ENCODE measurements around the gene PTCD1. TPM values are rescaled to one million over a fixed set of nuclear protein-coding genes. Genes with fewer than 3 reads are reported as not detected.

The PTCD1 gene
- total and polyA plus RNA-seq, 4 donors = 2.8 to 6.8 (median 3.9) TPM

DNA sequence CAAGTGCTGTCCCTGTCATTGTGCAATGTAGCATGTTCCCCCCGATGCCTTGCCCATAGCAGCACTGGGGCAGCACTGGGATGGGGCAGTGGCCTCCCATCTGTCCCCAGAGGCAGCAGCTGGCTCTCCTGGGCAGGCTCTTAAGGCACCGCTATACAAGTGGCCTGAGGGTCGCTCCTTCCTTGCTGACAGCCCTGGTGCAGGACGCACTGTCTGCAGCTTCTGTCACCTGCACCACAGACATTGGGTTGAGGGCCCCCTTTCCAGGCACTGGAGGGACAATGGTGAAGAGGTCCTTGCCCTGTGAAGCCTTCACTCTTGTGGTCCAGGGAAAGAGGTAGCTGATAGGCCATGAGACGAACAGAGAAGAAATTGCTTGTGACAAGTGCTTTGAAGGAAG lies 10.7 kb upstream of the PTCD1 start:
- no peaks in the 10 kb centered on the region for H3K4me1 ChIP-seq (ENCODE audit: control insufficient read depth in 5 of 5, insufficient read depth in 5 of 5, low read length in 5 of 5)
- H3K9ac ChIP-seq (ENCODE audit: insufficient read depth in 1 of 2, low read length in 2 of 2) = no peak overlapping the region
- no peak overlapping the region for H3K4me3 ChIP-seq
- WGBS, 2 donors = 92% methylated on average over 5 of the region's 5 CpGs
- no peaks in the 10 kb centered on the region for H3K27me3 ChIP-seq (ENCODE audit: control insufficient read depth in 3 of 3, insufficient read depth in 3 of 3, low read length in 2 of 3)
- DNase-seq = no peak
- H3K36me3 ChIP-seq (ENCODE audit: control insufficient read depth in 4 of 4, insufficient read depth in 4 of 4, low read length in 4 of 4) = peaks cover 8 to 75% (median 24%) of the 10 kb centered on the region in 4 donors
- ATAC-seq (ENCODE audit: insufficient read depth, low FRiP score) = no peak
- no peaks in the 10 kb centered on the region for H3K9me3 ChIP-seq (ENCODE audit: control insufficient read depth in 4 of 4, insufficient read depth in 3 of 4, low read length in 3 of 4)
- H3K27ac ChIP-seq (ENCODE audit: low read depth in 1 of 2, low read length in 1 of 2) = no peak overlapping the region
- TF ChIP-seq, protein P1, sequence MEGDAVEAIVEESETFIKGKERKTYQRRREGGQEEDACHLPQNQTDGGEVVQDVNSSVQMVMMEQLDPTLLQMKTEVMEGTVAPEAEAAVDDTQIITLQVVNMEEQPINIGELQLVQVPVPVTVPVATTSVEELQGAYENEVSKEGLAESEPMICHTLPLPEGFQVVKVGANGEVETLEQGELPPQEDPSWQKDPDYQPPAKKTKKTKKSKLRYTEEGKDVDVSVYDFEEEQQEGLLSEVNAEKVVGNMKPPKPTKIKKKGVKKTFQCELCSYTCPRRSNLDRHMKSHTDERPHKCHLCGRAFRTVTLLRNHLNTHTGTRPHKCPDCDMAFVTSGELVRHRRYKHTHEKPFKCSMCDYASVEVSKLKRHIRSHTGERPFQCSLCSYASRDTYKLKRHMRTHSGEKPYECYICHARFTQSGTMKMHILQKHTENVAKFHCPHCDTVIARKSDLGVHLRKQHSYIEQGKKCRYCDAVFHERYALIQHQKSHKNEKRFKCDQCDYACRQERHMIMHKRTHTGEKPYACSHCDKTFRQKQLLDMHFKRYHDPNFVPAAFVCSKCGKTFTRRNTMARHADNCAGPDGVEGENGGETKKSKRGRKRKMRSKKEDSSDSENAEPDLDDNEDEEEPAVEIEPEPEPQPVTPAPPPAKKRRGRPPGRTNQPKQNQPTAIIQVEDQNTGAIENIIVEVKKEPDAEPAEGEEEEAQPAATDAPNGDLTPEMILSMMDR (IDR thresholded peaks at IDR 0.05; ENCODE audit: control extremely low read depth, extremely low read depth) = no peak

DNA sequence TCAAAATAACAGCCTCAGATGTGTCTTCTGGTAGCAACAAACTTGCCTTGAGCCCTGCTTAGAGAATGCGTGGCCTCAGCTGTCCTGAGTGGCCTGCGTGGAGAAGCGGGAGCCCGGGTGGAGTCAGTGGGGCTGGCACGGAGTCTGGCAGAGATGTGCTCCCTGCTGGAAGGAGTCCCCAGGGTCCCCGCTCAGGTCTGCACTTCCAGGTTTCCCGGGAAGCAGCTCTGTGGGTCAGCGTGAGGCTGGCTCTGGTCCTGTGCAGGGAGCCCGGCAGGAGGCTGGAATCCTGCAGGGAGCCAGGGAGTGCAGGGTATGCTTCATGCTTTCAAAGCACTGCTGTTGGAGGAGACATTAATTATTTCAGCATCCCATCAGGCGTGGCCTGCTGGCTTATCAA lies 10.3 kb upstream of the PTCD1 start:
- ATAC-seq (ENCODE audit: insufficient read depth, low FRiP score) = no peak
- TF ChIP-seq, protein P1 (IDR thresholded peaks at IDR 0.05; ENCODE audit: control extremely low read depth, extremely low read depth) = no peak
- Histone ChIP-seq H3K27me3 (ENCODE audit: control insufficient read depth in 3 of 3, insufficient read depth in 3 of 3, low read length in 2 of 3) (no peaks in the 10 kb centered on the region), H3K36me3 (ENCODE audit: control insufficient read depth in 4 of 4, insufficient read depth in 4 of 4, low read length in 4 of 4) (peaks cover 8 to 71% (median 25%) of the 10 kb centered on the region in 4 donors), H3K4me1 (ENCODE audit: control insufficient read depth in 5 of 5, insufficient read depth in 5 of 5, low read length in 5 of 5) (no peaks in the 10 kb centered on the region), H3K9ac (ENCODE audit: insufficient read depth in 1 of 2, low read length in 2 of 2) (no peak overlapping the region), H3K27ac (ENCODE audit: low read depth in 1 of 2, low read length in 1 of 2) (no peak overlapping the region), H3K4me3 (no peak overlapping the region), H3K9me3 (ENCODE audit: control insufficient read depth in 4 of 4, insufficient read depth in 3 of 4, low read length in 3 of 4) (no peaks in the 10 kb centered on the region)
- WGBS, 2 donors = 91 to 95% methylated on average over 10 of the region's 10 CpGs
- DNase-seq = no peak

DNA sequence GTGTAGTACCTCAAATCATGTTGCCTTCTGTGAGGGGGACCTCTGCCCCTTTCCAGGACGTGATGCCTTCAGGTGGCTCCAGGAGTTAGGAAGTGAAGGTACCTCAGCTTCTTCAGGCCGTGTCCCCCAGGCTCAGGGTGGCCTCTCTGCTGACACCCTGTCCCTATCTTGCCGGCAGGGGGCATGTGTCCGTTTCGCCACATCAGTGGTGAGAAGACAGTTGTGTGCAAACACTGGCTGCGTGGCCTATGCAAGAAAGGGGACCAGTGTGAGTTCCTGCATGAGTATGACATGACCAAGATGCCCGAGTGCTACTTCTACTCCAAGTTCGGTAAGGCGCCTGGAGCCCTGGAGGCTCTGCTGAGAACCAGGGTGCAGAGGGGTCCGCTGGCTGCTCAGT lies 9.3 kb upstream of the PTCD1 start:
- WGBS, 2 donors = 87 to 91% methylated on average over 10 of the region's 10 CpGs
- Histone ChIP-seq H3K4me3 (no peak overlapping the region), H3K9ac (ENCODE audit: insufficient read depth in 1 of 2, low read length in 2 of 2) (no peak overlapping the region), H3K9me3 (ENCODE audit: control insufficient read depth in 4 of 4, insufficient read depth in 3 of 4, low read length in 3 of 4) (no peaks in the 10 kb centered on the region), H3K27ac (ENCODE audit: low read depth in 1 of 2, low read length in 1 of 2) (no peak overlapping the region), H3K4me1 (ENCODE audit: control insufficient read depth in 5 of 5, insufficient read depth in 5 of 5, low read length in 5 of 5) (no peaks in the 10 kb centered on the region), H3K36me3 (ENCODE audit: control insufficient read depth in 4 of 4, insufficient read depth in 4 of 4, low read length in 4 of 4) (peaks cover 8 to 63% (median 29%) of the 10 kb centered on the region in 4 donors), H3K27me3 (ENCODE audit: control insufficient read depth in 3 of 3, insufficient read depth in 3 of 3, low read length in 2 of 3) (no peaks in the 10 kb centered on the region)
- DNase-seq (no peak), ATAC-seq (ENCODE audit: insufficient read depth, low FRiP score) (no peak)
- TF ChIP-seq, protein P1 (IDR thresholded peaks at IDR 0.05; ENCODE audit: control extremely low read depth, extremely low read depth) = no peak

DNA sequence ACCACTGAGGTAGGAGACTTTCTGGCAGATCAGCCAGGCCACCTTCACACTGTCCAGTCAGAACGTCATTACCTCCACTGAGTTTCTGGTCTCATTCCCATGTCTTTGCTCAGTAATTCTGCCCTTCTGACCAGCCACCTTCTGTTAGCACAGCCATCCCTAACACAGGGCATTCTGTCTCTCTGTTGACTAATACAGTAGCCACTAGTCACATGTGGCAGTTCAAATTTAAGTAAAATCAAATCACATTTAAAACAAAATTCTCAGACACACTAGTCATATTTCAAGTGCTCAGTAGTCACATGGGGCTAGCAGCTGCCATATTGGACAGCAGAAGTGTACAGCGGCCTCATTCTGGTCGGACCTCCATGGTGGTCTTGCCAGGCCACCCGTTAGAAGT lies 7.5 kb upstream of the PTCD1 start:
- Histone ChIP-seq H3K4me3 (no peak overlapping the region), H3K27me3 (ENCODE audit: control insufficient read depth in 3 of 3, insufficient read depth in 3 of 3, low read length in 2 of 3) (no peaks in the 10 kb centered on the region), H3K36me3 (ENCODE audit: control insufficient read depth in 4 of 4, insufficient read depth in 4 of 4, low read length in 4 of 4) (peaks cover 8 to 51% (median 24%) of the 10 kb centered on the region in 4 donors), H3K27ac (ENCODE audit: low read depth in 1 of 2, low read length in 1 of 2) (no peak overlapping the region), H3K4me1 (ENCODE audit: control insufficient read depth in 5 of 5, insufficient read depth in 5 of 5, low read length in 5 of 5) (peaks cover 0 to 3% (median 0%) of the 10 kb centered on the region in 5 donors), H3K9me3 (ENCODE audit: control insufficient read depth in 4 of 4, insufficient read depth in 3 of 4, low read length in 3 of 4) (no peaks in the 10 kb centered on the region), H3K9ac (ENCODE audit: insufficient read depth in 1 of 2, low read length in 2 of 2) (no peak overlapping the region)
- ATAC-seq (ENCODE audit: insufficient read depth, low FRiP score) (no peak), DNase-seq (no peak)
- WGBS, 2 donors = 92 to 94% methylated on average over 4 of the region's 4 CpGs
- TF ChIP-seq, protein P1 (IDR thresholded peaks at IDR 0.05; ENCODE audit: control extremely low read depth, extremely low read depth) = no peak

All from lung (tissue), 12 donors.